ENCODE measurements around the gene KLF4. TPM values are rescaled to one million over a fixed set of nuclear protein-coding genes. Genes with fewer than 3 reads are reported as not detected.

The KLF4 gene
- total and polyA plus RNA-seq, 4 donors: 23.3 to 80.7 (median 68.0) TPM

GRCh38 chr9:107488375-107489143, 1.0 kb downstream of the KLF4 start:
- Histone ChIP-seq H3K36me3 (ENCODE audit: control insufficient read depth in 4 of 4, insufficient read depth in 4 of 4, low read length in 4 of 4) (peaks cover 0 to 16% (median 4%) of the 10 kb centered on the region in 4 donors), H3K9ac (ENCODE audit: insufficient read depth in 1 of 2, low read length in 2 of 2) (peak overlapping the region; percentile 46 to 56), H3K9me3 (ENCODE audit: control insufficient read depth in 4 of 4, insufficient read depth in 3 of 4, low read length in 3 of 4) (peaks cover 0 to 4% (median 0%) of the 10 kb centered on the region in 4 donors), H3K4me1 (ENCODE audit: control insufficient read depth in 5 of 5, insufficient read depth in 5 of 5, low read length in 5 of 5) (peaks cover 0 to 47% (median 4%) of the 10 kb centered on the region in 5 donors), H3K4me3 (peak overlapping the region; percentile 90), H3K27me3 (ENCODE audit: control insufficient read depth in 3 of 3, insufficient read depth in 3 of 3, low read length in 2 of 3) (peaks cover 0 to 2% (median 0%) of the 10 kb centered on the region in 3 donors), H3K27ac (ENCODE audit: low read depth in 1 of 2, low read length in 1 of 2) (peak overlapping the region; percentile 94 to 98)
- TF ChIP-seq CTCF (IDR thresholded peaks at IDR 0.05; ENCODE audit: control extremely low read depth, extremely low read depth): no peak
- DNase-seq (peak; percentile 65 to 77 (median 72)), ATAC-seq (ENCODE audit: insufficient read depth, low FRiP score) (peak; percentile 31)
- 0 to 1% methylated on average over 76 to 80 of the region's 80 CpGs for WGBS, 2 donors

DNA sequence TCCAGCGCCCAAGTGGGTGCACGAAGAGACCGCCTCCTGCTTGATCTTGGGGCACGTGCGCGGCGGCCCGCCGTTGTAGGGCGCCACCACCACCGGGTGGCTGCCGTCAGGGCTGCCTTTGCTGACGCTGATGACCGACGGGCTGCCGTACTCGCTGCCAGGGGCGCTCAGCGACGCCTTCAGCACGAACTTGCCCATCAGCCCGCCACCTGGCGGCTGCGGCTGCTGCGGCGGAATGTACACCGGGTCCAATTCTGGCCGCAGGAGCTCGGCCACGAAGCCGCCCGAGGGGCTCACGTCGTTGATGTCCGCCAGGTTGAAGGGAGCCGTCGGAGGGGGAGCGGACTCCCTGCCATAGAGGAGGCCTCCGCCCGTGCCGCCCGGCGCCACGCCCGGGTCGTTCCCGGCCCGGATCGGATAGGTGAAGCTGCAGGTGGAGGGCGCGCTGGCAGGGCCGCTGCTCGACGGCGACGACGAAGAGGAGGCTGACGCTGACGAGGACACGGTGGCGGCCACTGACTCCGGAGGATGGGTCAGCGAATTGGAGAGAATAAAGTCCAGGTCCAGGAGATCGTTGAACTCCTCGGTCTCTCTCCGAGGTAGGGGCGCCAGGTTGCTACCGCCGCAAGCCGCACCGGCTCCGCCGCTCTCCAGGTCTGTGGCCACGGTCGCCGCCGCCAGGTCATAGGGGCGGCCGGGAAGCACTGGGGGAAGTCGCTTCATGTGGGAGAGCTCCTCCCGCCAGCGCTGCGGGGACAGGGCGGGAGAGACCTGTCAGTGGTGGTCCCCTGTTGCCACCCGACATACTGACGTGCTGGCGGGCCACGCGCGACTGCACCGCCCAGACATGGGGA, 1.8 kb downstream of the KLF4 start:
- peaks cover 0 to 16% (median 4%) of the 10 kb centered on the region in 4 donors for H3K36me3 ChIP-seq (ENCODE audit: control insufficient read depth in 4 of 4, insufficient read depth in 4 of 4, low read length in 4 of 4)
- ATAC-seq (ENCODE audit: insufficient read depth, low FRiP score) (peak; percentile 22), DNase-seq (peak; percentile 79 to 85 (median 85))
- peak overlapping the region; percentile 90 for H3K4me3 ChIP-seq
- peak overlapping the region; percentile 47 to 56 for H3K9ac ChIP-seq (ENCODE audit: insufficient read depth in 1 of 2, low read length in 2 of 2)
- peaks cover 0 to 2% (median 0%) of the 10 kb centered on the region in 3 donors for H3K27me3 ChIP-seq (ENCODE audit: control insufficient read depth in 3 of 3, insufficient read depth in 3 of 3, low read length in 2 of 3)
- peaks cover 0 to 47% (median 4%) of the 10 kb centered on the region in 5 donors for H3K4me1 ChIP-seq (ENCODE audit: control insufficient read depth in 5 of 5, insufficient read depth in 5 of 5, low read length in 5 of 5)
- 5 to 8% methylated on average over 85 to 91 of the region's 91 CpGs for WGBS, 2 donors
- H3K9me3 ChIP-seq (ENCODE audit: control insufficient read depth in 4 of 4, insufficient read depth in 3 of 4, low read length in 3 of 4): peaks cover 0 to 4% (median 0%) of the 10 kb centered on the region in 4 donors
- no peak for TF ChIP-seq CTCF (IDR thresholded peaks at IDR 0.05; ENCODE audit: control extremely low read depth, extremely low read depth)
- H3K27ac ChIP-seq (ENCODE audit: low read depth in 1 of 2, low read length in 1 of 2): peak overlapping the region; percentile 94 to 98

- DNase-seq: peak in 1 of 3 donors; percentile 33
- no peak for TF ChIP-seq CTCF (IDR thresholded peaks at IDR 0.05; ENCODE audit: control extremely low read depth, extremely low read depth)
- ATAC-seq (ENCODE audit: insufficient read depth, low FRiP score): no peak
- H3K4me3 ChIP-seq: peak overlapping the region; percentile 90
- WGBS, 2 donors: 45 to 59% methylated on average over 31 of the region's 31 CpGs
- H3K9me3 ChIP-seq (ENCODE audit: control insufficient read depth in 4 of 4, insufficient read depth in 3 of 4, low read length in 3 of 4): peaks cover 0 to 4% (median 0%) of the 10 kb centered on the region in 4 donors
- H3K27me3 ChIP-seq (ENCODE audit: control insufficient read depth in 3 of 3, insufficient read depth in 3 of 3, low read length in 2 of 3): peaks cover 0 to 2% (median 0%) of the 10 kb centered on the region in 3 donors
- peaks cover 0 to 16% (median 4%) of the 10 kb centered on the region in 4 donors for H3K36me3 ChIP-seq (ENCODE audit: control insufficient read depth in 4 of 4, insufficient read depth in 4 of 4, low read length in 4 of 4)
- H3K9ac ChIP-seq (ENCODE audit: insufficient read depth in 1 of 2, low read length in 2 of 2): no peak overlapping the region
- H3K27ac ChIP-seq (ENCODE audit: low read depth in 1 of 2, low read length in 1 of 2): peak overlapping the region; percentile 94 to 98
- peaks cover 0 to 42% (median 4%) of the 10 kb centered on the region in 5 donors for H3K4me1 ChIP-seq (ENCODE audit: control insufficient read depth in 5 of 5, insufficient read depth in 5 of 5, low read length in 5 of 5)
These were observed 2.7 kb downstream of the KLF4 start for GRCh38 chr9:107486674-107487520.
